GM19239 (cell line): ENCODE measurements around the gene TMEM9B.

Experiments
- DNase-seq: peaks from one replicate; pipeline ENCODE4 v3.0.0; 2011; ENCODE audit warnings: low spot score; ENCODE audit not compliant: insufficient read length
- FAIRE-seq: peaks from 2 replicates; lab custom pipeline; 2011; peaks lifted over from hg19 to GRCh38; lab: Jason Lieb, UNC

TMEM9B gene

DNA sequence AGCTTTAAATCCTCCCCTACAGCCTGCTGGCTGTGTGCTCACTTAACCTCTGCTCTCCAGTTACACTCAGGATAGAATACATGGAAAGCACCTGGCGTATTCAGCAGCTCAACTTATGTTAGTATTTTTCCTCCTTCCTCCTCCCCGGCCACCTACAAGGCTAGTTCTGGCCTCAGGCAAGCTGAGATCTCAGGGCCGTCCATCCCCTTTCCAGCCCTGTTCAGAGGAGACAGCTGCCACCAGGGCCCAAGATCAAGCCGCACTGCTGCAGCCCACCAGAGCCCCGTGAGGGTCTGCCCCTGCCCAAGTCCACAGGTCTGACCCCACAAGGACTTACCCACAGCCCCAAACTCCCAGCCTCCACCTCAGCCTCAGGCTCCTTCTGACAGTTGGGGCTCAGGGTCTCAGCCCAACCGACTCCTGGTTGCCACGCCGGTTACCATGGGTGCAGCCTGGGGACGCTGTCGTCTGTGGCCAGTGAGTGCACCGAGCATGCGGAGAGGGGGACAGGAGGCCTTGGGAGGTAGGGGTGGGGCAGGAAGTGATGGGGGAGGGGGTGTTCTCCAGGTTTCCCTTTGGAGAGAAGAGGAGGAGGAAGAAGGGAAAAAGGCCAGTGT, 31.6 kb downstream of the TMEM9B start, which contains the start of gene C11orf16:
Gene C11orf16 (minus strand): TSS at position 384 of the 617 bp plus-strand sequence. CDS start 639 bp downstream, outside the sequence.
- DNase-seq (no peak), FAIRE-seq (no peak)

GRCh38 chr11:8930456-8931175, 33.6 kb downstream of the TMEM9B start:
- no peak for FAIRE-seq

GRCh38 chr11:8928981-8929615, 35.1 kb downstream of the TMEM9B start:
- FAIRE-seq, result no peak
- no peak for DNase-seq

More at GRCh38 chr11:8930456-8931175, 33.6 kb downstream of the TMEM9B start:
- no peak for DNase-seq

DNA sequence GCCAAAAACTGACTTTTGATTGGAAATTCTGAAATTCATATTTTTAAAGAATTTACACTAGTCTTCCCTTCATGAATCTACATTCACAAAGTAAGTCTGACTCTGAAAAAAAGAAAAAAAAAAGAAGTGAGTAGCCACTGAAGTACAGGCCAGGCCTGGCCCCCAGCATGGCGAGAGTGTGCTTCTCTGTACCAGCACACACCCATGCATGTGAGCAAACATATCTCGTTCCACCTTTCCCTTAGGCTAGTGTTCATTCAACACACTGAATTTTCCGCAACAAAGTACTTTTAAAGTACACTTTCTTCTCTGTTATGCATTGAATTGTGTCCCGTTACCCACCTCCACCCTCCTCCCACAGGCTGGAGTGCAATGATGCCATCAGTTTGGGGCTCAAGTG, 36.0 kb downstream of the TMEM9B start:
- DNase-seq, result no peak
- no peak for FAIRE-seq

- no peak for DNase-seq
- FAIRE-seq, result no peak
Observed at GRCh38 chr11:8927233-8927632, 37.0 kb downstream of the TMEM9B start.

- DNase-seq (no peak), FAIRE-seq (no peak)
Observed at GRCh38 chr11:8926236-8926635, 38.0 kb downstream of the TMEM9B start.

DNA sequence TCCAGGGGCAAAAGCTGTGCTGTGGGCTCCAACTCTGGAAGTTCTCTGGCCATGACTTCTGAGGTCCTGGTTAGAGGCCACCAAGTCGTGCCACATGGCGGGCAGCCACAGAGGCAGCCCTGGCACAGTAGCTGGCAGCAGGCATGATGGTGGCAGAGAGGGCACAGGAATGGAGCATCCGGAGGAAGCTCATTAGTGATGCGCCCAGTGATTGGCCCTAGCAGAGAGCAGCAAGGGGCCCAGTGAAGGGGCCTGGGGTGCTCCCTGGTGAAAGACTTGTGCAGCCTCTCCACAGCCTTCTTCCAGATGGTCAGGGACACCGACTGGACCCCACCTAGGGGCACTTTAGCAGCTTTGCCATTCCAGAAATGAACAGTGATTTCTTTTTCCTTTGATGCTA, 38.5 kb downstream of the TMEM9B start:
- FAIRE-seq (no peak), DNase-seq (no peak)

DNA sequence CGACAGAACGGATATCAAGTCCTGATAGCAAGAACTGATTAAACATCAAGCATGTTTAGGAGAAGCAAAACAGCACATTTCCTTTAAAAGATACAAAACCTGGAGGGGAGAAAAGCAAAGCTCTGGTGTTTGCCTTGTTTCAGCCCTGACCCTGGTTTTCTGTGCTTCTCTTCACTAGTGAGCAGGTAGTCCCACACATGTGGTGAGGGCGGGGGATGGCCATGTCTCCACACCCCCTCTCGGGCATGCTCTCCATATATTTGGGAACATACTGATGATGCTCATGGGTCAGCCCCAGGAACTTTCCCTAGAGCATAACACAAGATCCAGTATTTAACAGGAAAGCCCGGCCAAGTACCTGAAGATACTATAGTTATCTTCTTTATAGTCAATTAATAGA, 41.6 kb downstream of the TMEM9B start:
- no peak for FAIRE-seq
- no peak for DNase-seq

GRCh38 chr11:8917157-8917825, 47.0 kb downstream of the TMEM9B start:
- FAIRE-seq, result no peak

DNA sequence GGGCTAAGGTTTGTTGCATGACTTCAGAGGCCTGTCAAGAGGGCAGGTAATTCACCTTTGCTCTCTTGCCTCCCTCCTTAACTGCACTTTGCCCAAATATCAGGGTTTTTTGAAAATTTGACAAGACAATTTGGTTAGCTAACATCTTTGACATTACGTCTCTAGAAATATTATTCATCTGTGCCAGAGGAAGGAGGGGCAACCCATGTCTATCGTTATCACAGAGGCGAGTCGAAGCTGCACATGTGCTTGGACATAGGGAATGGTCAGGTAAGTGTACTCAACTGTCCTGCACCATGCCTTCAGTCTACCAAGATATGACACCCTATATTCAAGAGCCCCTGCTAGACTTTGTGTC, 49.6 kb downstream of the TMEM9B start:
- no peak for FAIRE-seq

More at GRCh38 chr11:8917157-8917825, 47.0 kb downstream of the TMEM9B start:
- no peak for DNase-seq

DNA sequence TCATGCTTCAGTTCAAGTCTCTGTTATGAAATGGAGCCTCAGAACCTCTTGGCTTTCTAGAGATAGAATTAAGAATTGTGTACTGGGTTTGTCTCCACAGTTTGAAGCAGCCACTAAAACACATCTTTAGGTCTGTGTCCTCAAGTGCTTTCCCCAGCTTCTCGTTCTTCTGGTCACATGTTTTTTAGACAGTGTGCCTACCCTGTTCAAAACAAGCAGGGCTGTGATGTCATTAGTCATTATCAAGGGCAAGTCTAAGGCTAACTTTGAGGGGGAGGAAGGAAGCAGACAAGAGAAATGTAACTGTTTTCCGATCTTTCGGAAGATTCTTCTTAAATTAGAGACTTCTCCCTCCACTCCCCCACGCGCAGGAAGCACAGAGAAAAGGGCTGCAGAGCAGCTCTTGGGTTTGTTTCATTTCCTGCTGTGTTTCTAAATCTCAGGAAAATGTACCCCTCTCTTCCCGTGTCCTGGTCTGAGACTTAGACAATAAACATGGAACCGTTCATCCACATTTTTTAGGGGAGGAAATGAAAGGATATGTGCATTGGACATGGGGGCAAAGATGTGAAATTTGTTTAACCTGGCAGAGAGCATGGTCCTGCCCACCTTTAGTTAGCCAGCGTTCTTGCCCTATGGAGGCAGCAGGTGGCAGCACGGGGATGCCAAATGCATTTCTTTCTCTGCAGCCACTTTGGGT, 50.1 kb downstream of the TMEM9B start:
- peak; percentile 27 for DNase-seq
- peak; percentile 87 for FAIRE-seq

More for the DNA sequence above, 49.6 kb downstream of the TMEM9B start:
- no peak for DNase-seq

- DNase-seq (peak; percentile 84), FAIRE-seq (peak; percentile 90)
Observed at GRCh38 chr11:8911029-8911823, 53.0 kb downstream of the TMEM9B start, which contains the start of gene AKIP1. AKIP1 (plus strand) TSS chr11:8911189; CDS start chr11:8911450, 261 bp downstream.

DNA sequence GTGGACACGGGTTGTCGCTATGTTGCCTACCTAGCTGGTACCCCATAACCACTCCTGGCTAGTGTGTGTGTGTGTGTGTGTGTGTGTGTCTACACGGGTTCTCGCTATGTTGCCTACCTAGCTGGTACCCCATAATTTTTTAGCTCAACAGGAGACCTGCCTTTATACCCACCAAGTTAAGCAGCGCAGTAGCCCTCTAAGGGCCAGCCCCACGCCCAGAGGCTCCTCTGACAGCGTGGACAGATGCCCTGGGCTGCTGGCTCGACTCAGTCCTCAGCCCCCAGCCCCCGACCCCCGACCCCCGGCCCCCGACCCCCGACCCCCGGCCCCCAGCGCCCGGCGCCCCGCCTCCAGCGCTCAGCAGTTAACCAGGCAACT, 53.6 kb downstream of the TMEM9B start:
- no peak for DNase-seq
- FAIRE-seq, result peak; percentile 79

GRCh38 chr11:8908099-8908498, 56.1 kb downstream of the TMEM9B start:
- FAIRE-seq (no peak), DNase-seq (no peak)

GRCh38 chr11:8907116-8907515, 57.1 kb downstream of the TMEM9B start:
- FAIRE-seq (no peak), DNase-seq (no peak)

DNA sequence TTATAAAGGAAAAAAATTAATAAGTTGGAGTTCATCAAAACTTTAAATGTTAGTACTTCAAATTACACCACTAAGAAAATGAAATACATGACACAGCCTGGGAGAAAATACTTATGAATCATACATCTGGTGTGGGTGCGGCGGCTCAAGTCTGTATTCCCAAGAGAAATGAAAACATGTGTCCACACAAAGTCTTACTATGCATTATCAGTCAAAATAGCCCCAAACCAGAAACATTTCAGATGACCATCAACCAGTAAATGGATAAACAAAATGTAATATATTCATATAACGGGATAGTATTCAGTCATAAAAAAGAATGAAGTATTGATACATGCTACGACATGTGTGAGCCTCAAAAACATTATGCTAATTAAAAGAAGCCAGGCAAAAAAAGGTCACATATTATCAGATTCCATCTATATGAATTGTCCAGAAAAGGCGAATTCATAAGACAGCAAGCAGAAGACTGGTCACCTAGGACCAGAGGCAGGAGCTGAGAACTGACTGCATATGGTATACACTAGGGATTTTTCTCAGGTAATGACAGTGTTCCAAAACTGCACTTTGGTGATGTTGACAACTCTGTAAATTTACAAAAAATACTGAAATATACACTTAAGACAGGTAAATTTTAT, 58.6 kb downstream of the TMEM9B start:
- no peak for FAIRE-seq
- DNase-seq, result no peak

- FAIRE-seq (no peak), DNase-seq (no peak)
Observed at GRCh38 chr11:8899119-8899753, 65.0 kb downstream of the TMEM9B start.
